ENCODE measurements around the gene SPOCD1.

Gene SPOCD1

DNA sequence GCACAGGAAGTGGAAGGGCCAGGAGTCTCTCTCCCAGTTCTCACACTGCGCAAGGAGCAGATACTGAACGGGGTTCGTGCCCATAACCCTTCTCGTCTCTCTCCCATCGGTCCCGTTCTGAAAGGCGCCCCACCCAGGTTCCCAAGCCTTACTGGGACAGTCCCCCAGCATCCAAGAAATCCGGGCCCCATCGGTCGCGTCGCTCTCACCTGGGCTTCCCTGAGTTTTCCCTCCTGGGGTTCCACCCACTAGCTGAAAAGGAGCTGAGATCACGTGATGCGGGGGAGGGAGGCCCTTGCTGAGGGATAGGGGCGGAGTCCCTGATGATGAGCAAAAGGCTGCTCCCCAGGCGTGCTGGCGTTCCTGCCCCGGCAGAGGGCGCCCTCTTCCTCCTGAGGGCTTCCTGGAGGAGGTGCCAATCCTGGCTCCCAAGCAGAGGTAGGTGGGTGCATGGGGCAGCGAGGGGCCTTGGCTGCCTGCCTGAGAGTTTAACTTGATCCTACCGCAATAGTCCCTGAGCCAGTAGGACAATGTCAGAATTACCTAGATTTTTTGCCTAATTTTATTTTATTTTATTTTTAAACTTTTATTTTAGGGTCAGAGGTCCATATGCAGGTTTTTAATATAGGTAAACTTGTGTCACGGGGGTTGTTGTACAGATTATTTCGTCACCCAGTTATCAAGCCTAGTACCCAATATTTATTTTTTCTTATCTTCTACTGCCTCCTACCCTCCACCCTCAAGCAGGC is at the start of gene SPOCD1:
Gene SPOCD1 (minus strand): TSS at position 271 of the 749 bp plus-strand sequence. CDS start 689 bp downstream, outside the sequence.
- peak; percentile 23 for DNase-seq (ENCODE audit: low read depth, low spot score)

DNA sequence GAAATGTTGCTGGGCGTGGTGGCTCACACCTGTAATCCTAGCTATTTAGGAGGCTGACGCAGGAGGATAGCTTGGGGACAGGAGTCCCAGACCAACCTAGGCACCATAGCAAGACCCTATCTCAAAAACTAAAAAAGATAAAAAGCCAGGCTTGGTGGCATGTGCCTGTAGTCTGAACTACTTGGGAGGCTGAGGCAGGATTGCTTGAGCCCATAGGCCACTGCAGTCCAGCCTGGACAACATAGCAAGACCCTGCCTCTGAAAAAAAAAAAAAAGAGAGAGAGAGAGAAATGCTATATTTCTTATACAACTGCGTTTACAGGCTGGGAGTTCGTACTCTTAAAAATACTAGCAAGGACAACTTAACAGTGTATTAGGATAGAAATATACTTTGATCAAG is 46.2 kb upstream of the SPOCD1 start:
- DNase-seq (ENCODE audit: low read depth, low spot score), result no peak

- DNase-seq (ENCODE audit: low read depth, low spot score), result no peak
Measured at GRCh38 chr1:31861346-31861745, 45.5 kb upstream of the SPOCD1 start.

DNA sequence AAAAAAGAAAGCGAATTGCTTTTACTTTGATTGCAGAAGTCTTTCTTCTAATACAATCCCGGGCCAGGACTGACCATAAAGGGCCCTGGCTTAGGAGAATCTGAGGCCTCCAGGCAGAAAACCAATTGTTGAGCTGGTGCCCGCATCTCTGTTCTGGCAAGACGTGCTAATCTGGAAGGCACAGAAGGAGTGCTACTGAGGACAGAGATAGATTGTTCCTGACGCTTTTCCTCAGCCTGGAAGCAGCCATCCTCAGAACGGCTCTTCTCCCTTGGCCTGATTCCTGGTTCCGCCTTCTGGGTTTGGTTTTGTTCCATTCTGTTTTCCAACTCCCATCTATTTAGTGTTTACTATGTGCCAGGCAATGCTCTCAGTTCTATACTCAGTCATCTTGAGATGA is 44.8 kb upstream of the SPOCD1 start:
- DNase-seq (ENCODE audit: low read depth, low spot score), result no peak

- DNase-seq (ENCODE audit: low read depth, low spot score), result no peak
Measured at GRCh38 chr1:31859719-31860118, 43.9 kb upstream of the SPOCD1 start.

- DNase-seq (ENCODE audit: low read depth, low spot score), result no peak
Measured at GRCh38 chr1:31859044-31859443, 43.2 kb upstream of the SPOCD1 start.

DNA sequence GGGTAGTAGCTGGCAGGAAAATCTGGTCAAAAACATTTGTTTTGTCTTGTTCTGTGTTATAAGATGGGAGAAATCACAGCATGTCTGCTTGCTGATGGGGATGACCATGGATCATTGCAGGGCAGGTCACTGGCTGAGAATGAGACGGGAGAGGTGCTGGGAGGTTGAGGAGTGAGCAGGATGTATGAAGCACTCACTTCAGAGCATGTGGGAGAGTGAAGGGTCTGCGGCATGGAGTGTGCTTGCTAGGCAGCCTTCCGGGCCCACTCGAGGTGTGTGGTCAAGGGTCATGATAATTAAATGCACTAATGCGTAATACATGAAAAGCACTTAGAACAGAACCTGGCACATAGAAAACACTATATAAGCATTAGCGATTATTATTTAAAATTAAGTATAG is 42.0 kb upstream of the SPOCD1 start:
- no peak for DNase-seq (ENCODE audit: low read depth, low spot score)

DNA sequence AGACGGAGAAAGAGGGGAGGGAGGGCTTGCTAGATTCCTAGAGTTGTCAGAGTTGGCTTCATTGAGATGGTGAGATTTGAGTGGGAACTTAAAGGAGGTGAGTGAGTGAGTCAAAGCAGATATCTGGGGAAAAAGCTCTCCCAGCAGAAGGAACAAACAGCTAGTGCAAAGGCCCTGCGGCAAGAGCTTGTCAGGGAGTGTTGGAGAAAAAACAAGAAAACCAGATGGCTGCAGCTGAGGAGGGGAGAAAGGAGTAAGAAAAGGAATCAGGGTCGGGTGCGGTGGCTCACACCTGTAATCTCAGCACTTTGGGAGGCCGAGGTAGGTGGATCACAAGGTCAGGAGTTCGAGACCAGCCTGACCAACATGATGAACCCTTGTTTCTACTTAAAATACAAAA is 40.3 kb upstream of the SPOCD1 start:
- DNase-seq (ENCODE audit: low read depth, low spot score), result no peak

GRCh38 chr1:31855038-31855845 is 39.4 kb upstream of the SPOCD1 start:
- no peak for DNase-seq (ENCODE audit: low read depth, low spot score)

DNA sequence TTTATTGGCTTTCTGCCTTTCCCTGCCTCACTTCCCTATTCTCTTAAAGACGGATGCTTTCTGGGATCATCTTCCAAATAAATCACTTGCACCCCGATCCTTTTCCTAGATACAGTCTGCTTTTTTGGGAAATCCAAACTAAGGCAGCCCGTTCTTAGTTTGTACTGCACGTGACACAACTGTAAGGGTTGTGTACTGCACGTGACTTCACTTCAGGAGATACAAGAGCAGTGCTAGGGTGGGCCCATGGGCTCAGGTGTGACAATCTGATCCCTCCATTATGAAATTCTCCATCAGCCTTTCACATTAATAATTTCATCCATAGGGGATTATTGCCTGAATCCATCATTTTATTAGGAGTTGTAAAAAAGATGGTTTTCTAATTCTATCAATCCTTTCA is 33.8 kb upstream of the SPOCD1 start:
- no peak for DNase-seq (ENCODE audit: low read depth, low spot score)

DNA sequence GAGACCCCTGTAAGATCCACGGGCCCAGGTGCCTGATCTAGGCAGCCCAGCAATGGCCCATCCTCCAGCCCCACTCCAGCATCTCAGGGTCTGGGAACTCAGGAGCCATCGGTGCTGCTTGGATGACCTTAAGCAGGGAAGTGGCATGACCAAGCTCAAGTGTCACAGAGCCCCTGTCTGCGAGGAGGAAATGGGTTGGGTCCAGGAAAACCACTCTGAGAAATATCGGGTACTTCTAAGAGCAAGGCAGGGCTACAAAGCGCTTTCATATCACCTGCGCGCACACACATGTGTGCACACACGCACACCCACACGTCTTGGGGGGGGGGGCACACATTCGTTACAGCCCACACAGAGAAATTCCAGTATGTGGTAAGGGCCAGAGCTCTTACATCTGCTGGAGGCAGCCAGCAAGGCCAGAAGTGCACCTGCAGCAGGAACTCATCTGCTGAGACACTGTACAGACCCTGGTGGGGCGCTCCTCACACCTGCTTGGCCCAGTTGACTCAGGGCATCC is 32.6 kb upstream of the SPOCD1 start:
- no peak for DNase-seq (ENCODE audit: low read depth, low spot score)

DNA sequence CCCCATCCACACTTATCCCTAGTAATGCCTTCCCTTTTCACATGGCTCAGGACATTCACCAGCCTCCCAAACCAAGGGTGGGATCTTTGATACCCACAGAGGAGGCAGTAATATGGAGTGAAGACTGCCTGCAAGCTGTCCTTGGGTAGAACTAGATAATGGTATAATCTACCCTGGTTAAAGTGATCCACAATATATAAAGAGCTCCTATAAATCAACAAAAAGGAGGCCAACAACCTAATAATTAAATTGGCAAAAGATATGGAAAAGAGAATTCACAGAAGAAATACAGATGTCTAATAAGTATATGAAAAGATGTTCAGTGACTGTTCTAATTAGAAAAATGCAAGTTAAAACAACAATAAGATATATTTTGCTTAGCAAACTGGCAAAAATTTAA is 30.7 kb upstream of the SPOCD1 start:
- no peak for DNase-seq (ENCODE audit: low read depth, low spot score)

- DNase-seq (ENCODE audit: low read depth, low spot score), result no peak
Measured at GRCh38 chr1:31843506-31843905, 27.7 kb upstream of the SPOCD1 start.

DNA sequence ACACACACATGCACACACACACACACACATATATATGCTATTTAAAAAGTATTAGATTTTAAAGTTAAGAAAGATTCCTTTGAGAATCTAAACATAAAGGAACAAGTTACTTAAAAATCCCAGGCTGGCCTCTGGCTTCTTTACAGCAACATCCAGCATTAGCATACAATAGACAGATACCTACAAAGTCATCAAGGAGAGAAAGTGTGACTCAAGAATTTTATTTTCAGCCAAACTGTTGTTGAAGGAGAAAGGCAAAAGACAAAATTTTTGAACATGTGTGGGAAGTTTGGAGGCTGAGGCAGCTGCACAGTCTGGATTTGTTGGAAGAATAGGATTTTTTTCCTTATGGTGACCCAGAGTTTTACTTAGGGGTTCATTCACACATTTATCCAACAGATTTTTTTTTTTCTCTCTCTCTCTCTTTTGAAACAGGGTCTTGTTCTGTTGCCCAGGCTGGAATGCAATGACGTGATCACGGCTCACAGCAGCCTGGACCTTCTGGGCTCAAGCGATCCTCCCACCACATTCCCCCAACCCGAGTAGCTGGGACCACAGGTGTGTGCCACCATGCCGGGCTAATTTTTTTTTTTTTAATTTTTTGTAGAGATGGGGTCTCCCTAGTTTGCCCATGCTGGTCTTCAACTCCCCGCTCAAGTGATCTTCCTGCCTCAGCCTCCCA is 24.0 kb upstream of the SPOCD1 start:
- no peak for DNase-seq (ENCODE audit: low read depth, low spot score)

DNA sequence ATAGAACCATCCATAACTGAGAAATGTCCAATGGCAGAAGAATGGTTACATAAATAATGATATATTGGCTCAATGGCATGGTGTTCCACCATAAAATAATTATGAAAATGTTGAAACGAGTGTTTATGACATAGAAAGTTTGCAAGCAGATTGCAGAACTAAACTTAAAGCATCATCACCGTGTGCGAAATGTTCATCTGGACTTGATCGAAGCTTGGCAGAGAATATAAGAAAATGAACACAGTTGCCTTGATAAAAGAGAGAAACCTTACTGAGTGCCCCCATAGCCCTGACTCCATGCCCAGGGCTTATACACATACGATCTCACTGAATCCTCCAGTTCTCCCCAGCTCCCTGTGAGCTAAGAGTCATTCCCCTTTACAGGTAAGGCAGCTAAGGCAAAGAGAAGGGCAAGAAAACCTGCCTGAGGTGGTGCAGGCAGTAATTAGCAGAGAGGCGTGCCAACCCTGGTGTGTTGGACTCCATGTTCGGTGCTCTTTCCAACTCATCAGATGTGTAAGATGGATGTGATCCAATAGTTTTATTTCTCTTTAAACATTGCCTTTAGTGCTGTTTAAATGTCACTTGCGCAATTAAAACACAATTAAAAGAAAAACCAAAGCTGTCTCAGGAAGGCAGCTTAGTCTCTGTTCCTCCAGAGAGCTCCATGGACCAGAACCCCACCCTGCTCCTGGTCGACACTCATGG is 21.8 kb upstream of the SPOCD1 start:
- DNase-seq (ENCODE audit: low read depth, low spot score), result no peak

GRCh38 chr1:31836638-31837037 is 20.8 kb upstream of the SPOCD1 start:
- no peak for DNase-seq (ENCODE audit: low read depth, low spot score)

DNA sequence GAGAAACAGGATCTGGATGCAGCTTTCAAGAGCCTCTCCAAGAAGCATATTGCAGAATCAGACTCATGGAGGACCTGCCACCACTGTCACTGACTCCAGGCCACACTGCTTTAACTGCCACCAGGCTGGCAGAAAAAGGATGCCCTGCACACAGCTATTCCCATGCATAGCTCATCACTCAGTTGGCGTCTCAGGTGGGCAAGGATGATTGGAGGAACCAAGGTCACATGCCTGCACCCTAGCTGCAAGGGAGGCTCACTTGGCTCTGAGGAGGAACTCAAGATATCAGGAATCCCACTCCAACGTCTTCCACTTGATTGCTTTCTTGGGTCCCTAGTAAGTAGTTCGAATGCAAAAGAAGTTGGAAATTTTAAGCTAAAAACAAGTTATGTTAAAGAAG is 19.6 kb upstream of the SPOCD1 start:
- no peak for DNase-seq (ENCODE audit: low read depth, low spot score)

GRCh38 chr1:31834501-31834900 is 18.7 kb upstream of the SPOCD1 start:
- no peak for DNase-seq (ENCODE audit: low read depth, low spot score)

DNA sequence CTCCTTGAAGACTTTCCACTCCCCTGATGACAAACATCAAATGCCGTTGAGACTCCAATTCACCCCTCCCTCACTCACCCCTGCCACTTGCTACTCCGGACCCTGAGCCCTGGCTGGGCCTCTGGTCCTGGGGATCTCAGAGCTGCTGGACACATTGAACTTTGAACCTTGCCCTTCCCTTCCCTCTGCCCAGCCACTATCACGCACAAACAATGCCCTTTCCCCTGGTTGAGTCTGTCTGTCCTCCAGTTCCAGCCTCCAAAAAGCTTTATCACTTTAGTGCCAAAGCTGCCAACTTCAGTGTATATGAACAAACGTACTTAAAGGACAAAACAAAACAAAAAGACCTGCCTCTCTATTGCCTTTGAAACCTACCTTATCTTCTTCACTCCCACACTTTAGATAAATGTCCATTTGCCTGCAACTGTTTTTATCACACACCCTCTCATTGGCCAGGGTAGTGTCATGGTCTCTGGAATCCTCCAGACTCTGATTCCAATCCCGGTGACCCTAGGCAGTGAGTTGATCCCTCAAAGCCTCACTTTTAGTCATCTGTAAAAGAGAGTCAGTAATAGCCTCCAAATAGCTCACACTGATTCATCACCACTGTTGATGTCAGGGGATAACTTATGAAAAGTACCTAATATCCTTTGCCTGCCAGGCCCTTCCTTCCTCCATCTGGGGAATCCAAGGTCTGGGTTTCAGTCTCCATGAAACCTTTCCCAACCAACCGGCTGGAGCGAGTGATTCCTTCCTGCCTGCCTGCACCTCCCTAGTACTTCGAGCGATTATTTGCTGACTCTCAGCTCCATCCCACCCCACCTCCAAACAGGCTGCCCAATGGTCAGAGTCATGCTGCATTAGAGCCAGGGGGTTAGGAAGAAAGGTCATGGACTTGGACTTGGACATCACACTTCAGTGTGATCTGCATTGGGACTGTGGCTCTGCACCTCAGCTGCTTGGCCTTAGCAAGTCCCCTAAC is 15.9 kb upstream of the SPOCD1 start:
- DNase-seq (ENCODE audit: low read depth, low spot score), result no peak

DNA sequence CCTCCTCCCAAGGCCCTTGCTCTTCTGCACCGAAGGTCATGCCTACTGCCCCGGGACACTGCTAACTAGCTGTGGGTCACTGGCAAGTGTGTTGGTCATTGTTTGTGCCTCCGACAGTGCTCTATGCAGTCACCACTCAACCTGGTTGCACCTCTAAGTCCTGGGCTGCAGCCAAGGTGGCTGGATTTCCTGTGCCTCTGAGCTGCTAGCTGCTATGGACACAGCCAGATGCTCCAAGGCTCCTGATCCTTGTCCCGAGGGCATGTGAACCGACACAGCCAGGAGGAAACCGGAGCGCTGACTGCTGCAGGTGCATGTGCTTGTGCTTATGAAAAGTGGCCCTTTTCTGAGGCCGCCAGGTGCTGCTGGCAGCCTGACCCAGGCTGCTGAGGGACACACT is 14.7 kb upstream of the SPOCD1 start:
- no peak for DNase-seq (ENCODE audit: low read depth, low spot score)

All from smooth muscle cell of the brain vasculature (primary cell).